ENCODE measurements around the gene GNG13. TPM values are rescaled to one million over a fixed set of nuclear protein-coding genes. Genes with fewer than 3 reads are reported as not detected.
"Not testable (repeated sequence)": the region's sequence is repeated elsewhere in the genome, so short reads cannot be mapped to it uniquely, and the experiment has no call there.

The GNG13 gene
- total RNA-seq, 2 donors from 2014 or later = not detected

DNA sequence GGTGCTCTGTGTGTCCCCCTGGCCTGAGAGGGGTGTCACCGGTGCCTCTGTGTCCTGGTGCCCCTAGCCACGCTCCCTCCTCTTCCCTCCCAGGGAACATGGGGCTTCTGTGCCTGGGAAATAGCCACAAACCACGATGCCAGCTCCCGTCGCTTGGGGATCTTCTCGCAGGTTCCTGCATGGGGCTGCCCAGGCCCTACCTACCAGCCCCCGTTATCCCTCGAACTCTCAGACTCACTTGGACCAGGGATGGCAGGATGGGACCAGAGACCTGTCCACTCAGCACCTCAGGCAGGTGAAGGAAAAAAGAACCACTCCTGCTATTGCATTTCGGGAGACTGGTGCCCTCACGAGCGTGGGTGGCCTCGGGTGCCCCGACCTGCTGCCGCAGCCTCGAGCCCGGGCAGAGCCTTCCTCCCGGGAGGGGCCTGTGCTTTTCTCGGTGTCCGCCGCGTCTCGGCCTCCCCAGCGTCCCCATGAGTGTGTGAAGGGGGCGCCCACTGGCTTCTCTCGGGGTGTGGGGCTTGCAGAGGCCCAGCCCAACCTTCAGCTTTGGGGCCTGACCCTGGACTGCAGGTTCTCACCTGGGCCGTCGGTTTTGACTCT, 41.0 kb upstream of the GNG13 start:
- TF ChIP-seq, protein P1, sequence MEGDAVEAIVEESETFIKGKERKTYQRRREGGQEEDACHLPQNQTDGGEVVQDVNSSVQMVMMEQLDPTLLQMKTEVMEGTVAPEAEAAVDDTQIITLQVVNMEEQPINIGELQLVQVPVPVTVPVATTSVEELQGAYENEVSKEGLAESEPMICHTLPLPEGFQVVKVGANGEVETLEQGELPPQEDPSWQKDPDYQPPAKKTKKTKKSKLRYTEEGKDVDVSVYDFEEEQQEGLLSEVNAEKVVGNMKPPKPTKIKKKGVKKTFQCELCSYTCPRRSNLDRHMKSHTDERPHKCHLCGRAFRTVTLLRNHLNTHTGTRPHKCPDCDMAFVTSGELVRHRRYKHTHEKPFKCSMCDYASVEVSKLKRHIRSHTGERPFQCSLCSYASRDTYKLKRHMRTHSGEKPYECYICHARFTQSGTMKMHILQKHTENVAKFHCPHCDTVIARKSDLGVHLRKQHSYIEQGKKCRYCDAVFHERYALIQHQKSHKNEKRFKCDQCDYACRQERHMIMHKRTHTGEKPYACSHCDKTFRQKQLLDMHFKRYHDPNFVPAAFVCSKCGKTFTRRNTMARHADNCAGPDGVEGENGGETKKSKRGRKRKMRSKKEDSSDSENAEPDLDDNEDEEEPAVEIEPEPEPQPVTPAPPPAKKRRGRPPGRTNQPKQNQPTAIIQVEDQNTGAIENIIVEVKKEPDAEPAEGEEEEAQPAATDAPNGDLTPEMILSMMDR (IDR thresholded peaks at IDR 0.05) = no peak
- Histone ChIP-seq H3K27me3 (replicated peaks; ENCODE audit: insufficient read depth) (no peaks in the 10 kb centered on the region), H3K4me1 (ENCODE audit: control insufficient read depth in 1 of 2, low read depth in 2 of 2) (no peaks in the 10 kb centered on the region), H3K27ac (no peak overlapping the region), H3K36me3 (no peaks in the 10 kb centered on the region), H3K9me3 (peaks cover 7% of the 10 kb centered on the region), H3K4me3 (no peak overlapping the region)
- ATAC-seq (ENCODE audit: insufficient number of reproducible peaks, low FRiP score, low read depth) (no peak), DNase-seq (ENCODE audit: low spot score) (no peak)

DNA sequence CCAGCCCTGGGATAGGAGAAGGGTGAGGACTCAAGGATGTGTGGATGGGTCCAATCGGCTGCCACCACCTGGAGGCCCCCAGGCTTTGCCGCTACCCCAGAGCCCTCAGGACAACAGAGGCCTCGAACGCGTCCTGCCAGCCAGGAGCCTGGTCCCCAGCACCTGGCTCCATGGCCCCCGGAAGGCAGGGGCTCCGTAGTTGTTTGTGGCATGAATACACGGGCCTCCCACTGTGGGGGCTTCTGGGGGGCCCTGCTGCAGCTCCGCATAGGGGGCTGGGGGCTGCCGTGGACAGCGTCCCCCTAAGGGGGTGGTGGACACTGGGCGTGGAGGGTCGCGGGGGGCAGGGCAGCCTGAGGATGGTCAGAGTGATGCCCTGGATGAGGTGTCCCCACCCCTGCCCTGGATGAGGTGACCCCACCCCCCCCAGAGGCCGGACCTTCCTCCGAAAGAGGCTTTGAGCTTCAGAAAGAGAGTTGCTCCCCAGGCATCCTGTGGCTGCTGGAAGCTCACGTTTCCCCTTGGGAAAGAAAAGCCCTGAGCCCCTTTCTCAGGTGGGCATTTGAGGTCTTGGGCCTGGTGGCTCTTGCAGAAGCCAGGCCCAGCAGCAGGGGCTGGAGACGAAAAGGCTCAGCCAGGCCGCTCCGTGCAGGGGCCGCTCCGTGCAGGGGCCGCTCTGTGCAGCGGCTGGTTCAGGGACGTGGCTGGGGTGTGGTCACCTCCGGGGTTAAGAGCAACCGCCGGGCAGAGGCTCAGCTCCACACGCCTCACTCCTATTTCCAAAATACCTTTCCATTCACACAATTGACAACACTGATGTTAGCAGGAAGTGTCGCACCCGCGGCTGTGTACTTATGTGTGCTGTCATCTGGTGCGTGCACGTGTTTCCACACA, 40.3 kb upstream of the GNG13 start:
- DNase-seq (ENCODE audit: low spot score) (no peak), ATAC-seq (ENCODE audit: insufficient number of reproducible peaks, low FRiP score, low read depth) (no peak)
- H3K9me3 ChIP-seq = peaks cover 14% of the 10 kb centered on the region
- TF ChIP-seq, protein P1 (IDR thresholded peaks at IDR 0.05) = no peak
- H3K36me3 ChIP-seq = no peaks in the 10 kb centered on the region
- H3K27ac ChIP-seq = no peak overlapping the region
- H3K4me3 ChIP-seq = no peak overlapping the region
- H3K27me3 ChIP-seq (replicated peaks; ENCODE audit: insufficient read depth) = no peaks in the 10 kb centered on the region
- no peaks in the 10 kb centered on the region for H3K4me1 ChIP-seq (ENCODE audit: control insufficient read depth in 1 of 2, low read depth in 2 of 2)

- Histone ChIP-seq H3K27me3 (replicated peaks; ENCODE audit: insufficient read depth) (no peaks in the 10 kb centered on the region), H3K4me1 (ENCODE audit: control insufficient read depth in 1 of 2, low read depth in 2 of 2) (no peaks in the 10 kb centered on the region), H3K4me3 (no peak overlapping the region), H3K27ac (no peak overlapping the region), H3K36me3 (no peaks in the 10 kb centered on the region), H3K9me3 (peaks cover 16% of the 10 kb centered on the region)
- TF ChIP-seq, protein P1 (IDR thresholded peaks at IDR 0.05) = no peak
- DNase-seq (ENCODE audit: low spot score) (no peak), ATAC-seq (ENCODE audit: insufficient number of reproducible peaks, low FRiP score, low read depth) (no peak)
Measured at GRCh38 chr16:839643-840408, 39.3 kb upstream of the GNG13 start.

DNA sequence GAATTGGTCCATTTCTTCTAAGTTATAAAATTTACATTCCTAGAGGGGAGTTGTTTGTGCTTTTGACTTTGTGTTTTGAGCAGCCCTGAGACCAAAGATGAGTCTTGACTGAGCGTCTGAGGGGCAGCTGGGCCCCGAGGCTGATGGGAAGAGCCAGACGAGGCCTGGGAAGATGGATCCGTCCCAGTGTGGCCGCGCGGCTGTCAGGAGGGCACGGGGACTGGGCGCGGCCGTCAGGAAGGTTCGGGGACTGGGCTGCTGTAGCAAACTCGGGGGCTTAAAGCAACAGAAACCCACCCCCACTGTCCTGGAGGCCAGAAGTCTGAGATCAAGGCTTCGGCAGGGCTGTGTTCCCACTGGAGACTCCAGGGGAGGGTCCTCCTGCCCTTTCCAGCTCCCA, 38.2 kb upstream of the GNG13 start:
- no peak overlapping the region for H3K4me3 ChIP-seq
- H3K27me3 ChIP-seq (replicated peaks; ENCODE audit: insufficient read depth) = no peaks in the 10 kb centered on the region
- TF ChIP-seq, protein P1 (IDR thresholded peaks at IDR 0.05) = no peak

GRCh38 chr16:836822-837221, 36.3 kb upstream of the GNG13 start:
- H3K27me3 ChIP-seq (replicated peaks; ENCODE audit: insufficient read depth) = not testable (repeated sequence)

More for the DNA sequence above, 38.2 kb upstream of the GNG13 start:
- H3K9me3 ChIP-seq = peaks cover 16% of the 10 kb centered on the region
- ATAC-seq (ENCODE audit: insufficient number of reproducible peaks, low FRiP score, low read depth) (no peak), DNase-seq (ENCODE audit: low spot score) (no peak)
- H3K4me1 ChIP-seq (ENCODE audit: control insufficient read depth in 1 of 2, low read depth in 2 of 2) = no peaks in the 10 kb centered on the region
- no peak overlapping the region for H3K27ac ChIP-seq
- H3K36me3 ChIP-seq = no peaks in the 10 kb centered on the region

More at GRCh38 chr16:836822-837221, 36.3 kb upstream of the GNG13 start:
- not testable (repeated sequence) for H3K4me3 ChIP-seq; H3K4me1 ChIP-seq (ENCODE audit: control insufficient read depth in 1 of 2, low read depth in 2 of 2); H3K27ac ChIP-seq; ATAC-seq (ENCODE audit: insufficient number of reproducible peaks, low FRiP score, low read depth); H3K36me3 ChIP-seq; DNase-seq (ENCODE audit: low spot score)
- H3K9me3 ChIP-seq = peaks cover 16% of the 10 kb centered on the region

Data from thoracic aorta (tissue), 2 donors.